Measurements from ENCODE around the gene CFAP53. TPM values are rescaled to one million over a fixed set of nuclear protein-coding genes. Genes with fewer than 3 reads are reported as not detected.

CFAP53 gene
- total and polyA plus RNA-seq, 2 of the 4 experiments (the other 2 are of a cell fraction): under 0.01 to 0.12 TPM

DNA sequence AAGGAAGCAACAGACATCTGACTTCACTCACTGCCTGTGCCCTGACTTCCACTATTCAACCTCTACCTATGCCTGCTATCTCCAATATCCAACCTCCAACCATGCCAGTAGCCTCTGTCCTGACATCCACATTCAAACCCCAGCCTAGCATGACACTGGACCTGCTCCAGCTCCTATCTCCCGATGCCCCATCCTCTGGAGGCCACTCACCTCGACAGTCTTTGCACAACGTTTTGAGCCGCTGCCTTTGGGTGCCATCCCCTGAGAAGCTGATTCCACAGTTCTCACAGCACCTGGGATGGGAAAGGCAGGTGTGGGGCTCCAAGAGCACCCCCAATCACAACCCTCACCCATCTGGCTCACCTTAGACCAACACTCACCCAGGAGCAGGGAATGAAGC lies 10.2 kb upstream of the CFAP53 start:
- Histone ChIP-seq H3K9me3 (ENCODE audit: control insufficient read depth, insufficient read depth, low read length) (no peaks in the 10 kb centered on the region), H4K5ac (ENCODE audit: low read depth, low read length) (no peak overlapping the region), H3K79me1 (ENCODE audit: low read depth in 1 of 2, low read length in 2 of 2) (peaks cover 16 to 52% of the 10 kb centered on the region in 2 experiments), H2AK5ac (ENCODE audit: low read depth, low read length) (no peak overlapping the region), H3K27me3 (ENCODE audit: control insufficient read depth, insufficient read depth, low read length) (no peaks in the 10 kb centered on the region), H3K9ac (ENCODE audit: low read depth, low read length) (no peak overlapping the region), H3K9me1 (ENCODE audit: insufficient read depth, low read length) (peaks cover 20% of the 10 kb centered on the region; the same call in 1 of the 2 replicates), H3K4me2 (ENCODE audit: low read depth, low read length) (no peak overlapping the region), H4K20me1 (ENCODE audit: insufficient read depth, low read length) (peaks cover 10% of the 10 kb centered on the region), H4K8ac (ENCODE audit: low read depth in 2 of 2, low read length in 2 of 2) (no peak overlapping the region), H3K14ac (replicated peaks; ENCODE audit: low read depth, low read length) (no peak overlapping the region), H2BK15ac (ENCODE audit: low read depth, low read length) (no peak overlapping the region), H3K23ac (ENCODE audit: low read depth, low read length) (no peak overlapping the region), H2AK9ac (replicated peaks; ENCODE audit: low read depth, low read length, poor library complexity) (no peak overlapping the region), H3K4me3 (ENCODE audit: insufficient read depth, low read depth, low read length) (no peak overlapping the region), H2BK5ac (ENCODE audit: low read depth, low read length, poor library complexity, severe bottlenecking) (no peak overlapping the region), H4K91ac (ENCODE audit: insufficient read depth, low read depth, low read length) (no peak overlapping the region), H3K4ac (ENCODE audit: low read depth, low read length) (no peak overlapping the region), H2AFZ (replicated peaks; ENCODE audit: low read length, poor library complexity) (no peak overlapping the region), H3K4me1 (ENCODE audit: control insufficient read depth, insufficient read depth, low read length) (peaks cover 6% of the 10 kb centered on the region), H2BK120ac (ENCODE audit: low read depth, low read length) (no peak overlapping the region), H3K56ac (ENCODE audit: extremely low read depth, insufficient read depth, low read length) (no peak overlapping the region), H3K36me3 (ENCODE audit: control insufficient read depth, insufficient read depth, low read length) (peaks cover 63% of the 10 kb centered on the region), H2BK20ac (ENCODE audit: low read depth, low read length) (no peak overlapping the region), H3K27ac (ENCODE audit: insufficient read depth, low read length) (no peak overlapping the region), H3K18ac (ENCODE audit: low read depth, low read length) (no peak overlapping the region)
- no peak for DNase-seq
- TF ChIP-seq BHLHE40 (IDR thresholded peaks at IDR 0.05; ENCODE audit: low read depth, low read length) (no peak), POLR2A (IDR thresholded peaks at IDR 0.05; ENCODE audit: low read depth, low read length) (no peak), CTCF (conservative IDR thresholded peaks at IDR 0.05; ENCODE audit: low read depth, low read length) (no peak), RCOR1 (IDR thresholded peaks at IDR 0.05; ENCODE audit: insufficient replicate concordance, low read length) (no peak), FOS (IDR thresholded peaks at IDR 0.05; ENCODE audit: low read depth, low read length) (no peak), CHD1 (IDR thresholded peaks at IDR 0.05; ENCODE audit: low read depth, low read length) (no peak), MXI1 (IDR thresholded peaks at IDR 0.05; ENCODE audit: borderline replicate concordance, low read depth, low read length) (no peak), SMC3 (IDR thresholded peaks at IDR 0.05; ENCODE audit: low read depth, low read length) (no peak), NFE2L2 (IDR thresholded peaks at IDR 0.05; ENCODE audit: low read depth, low read length) (no peak), MAZ (IDR thresholded peaks at IDR 0.05; ENCODE audit: borderline replicate concordance, low read depth, low read length) (no peak), USF2 (IDR thresholded peaks at IDR 0.05; ENCODE audit: low read depth, low read length) (no peak), ELK1 (IDR thresholded peaks at IDR 0.05; ENCODE audit: borderline replicate concordance, low read depth, low read length) (no peak), RFX5 (IDR thresholded peaks at IDR 0.05; ENCODE audit: low read depth, low read length) (no peak), CEBPB (IDR thresholded peaks at IDR 0.05; ENCODE audit: low read depth, low read length) (no peak), MAFK (IDR thresholded peaks at IDR 0.05; ENCODE audit: low read depth, low read length) (no peak)
- 100% methylated on average over 4 of the region's 4 CpGs; no CpG with 5 or more reads in 1 of the 2 experiments for WGBS, 2 experiments (ENCODE audit: extremely low coverage in 2 of 2, insufficient read length in 1 of 2)
- ChIA-PET POLR2A (ENCODE audit: unreplicated experiment) (no interaction called here), CTCF (no interaction called here)
- no peak for ATAC-seq (ENCODE audit: low read depth)
- dilution Hi-C loops (cut with HindIII; ENCODE audit: low sequenced_read_pairs, unreplicated experiment) (no loop called here), in situ Hi-C loops (cut with MboI; ENCODE audit: low sequenced_read_pairs) (loop anchor here (25.0 kb wide), 2 partner anchors 761 to 1639 kb away; partner anchors contain the start of gene SMAD4), intact Hi-C loops (cut with micrococcal nuclease) (no loop called here)
- BruUV-seq (replicated peaks): no TSS peak
